ENCODE data around the gene NPB.

NPB gene

GRCh38 chr17:81940538-81941483 is 38.8 kb downstream of the NPB start:
- DNase-seq (ENCODE audit: extremely low spot score): no peak
- ChIA-PET POLR2A (interaction anchor here (0.8 to 1.2 kb wide), 2 partner anchors 10 to 14 kb away, joined by 3 to 5 read pairs; no protein-coding TSS in a partner anchor), CTCF (no interaction called here)
- TF ChIP-seq HDGF (IDR thresholded peaks at IDR 0.05; ENCODE audit: borderline replicate concordance) (no peak), ARNT (IDR thresholded peaks at IDR 0.05) (no peak), TARDBP (IDR thresholded peaks at IDR 0.05) (no peak), ZNF384 (IDR thresholded peaks at IDR 0.05) (no peak), BHLHE40 (IDR thresholded peaks at IDR 0.05; ENCODE audit: borderline replicate concordance) (no peak), L3MBTL2 (conservative IDR thresholded peaks at IDR 0.05) (no peak), ELF4 (IDR thresholded peaks at IDR 0.05) (no peak), CTBP1 (IDR thresholded peaks at IDR 0.05; ENCODE audit: borderline replicate concordance) (no peak), SUZ12 (IDR thresholded peaks at IDR 0.05) (no peak), FOXA1 (IDR thresholded peaks at IDR 0.05) (no peak), PKNOX1 (IDR thresholded peaks at IDR 0.05) (no peak)

GRCh38 chr17:81941484-81942166 is 39.6 kb downstream of the NPB start:
- CTCF ChIA-PET: no interaction called here
- POLR2A ChIA-PET: interaction anchor here (0.8 to 3.3 kb wide), 2 partner anchors 10 to 15 kb away, joined by 3 to 13 read pairs; no protein-coding TSS in a partner anchor
- DNase-seq (ENCODE audit: extremely low spot score): no peak
- peak; percentile 4; the same call in 1 of the 2 replicates for TF ChIP-seq HDGF (IDR thresholded peaks at IDR 0.05; ENCODE audit: borderline replicate concordance)
- no peak for TF ChIP-seq ZNF384 (IDR thresholded peaks at IDR 0.05)

GRCh38 chr17:81942167-81942553 is 40.1 kb downstream of the NPB start:
- CTCF ChIA-PET: no interaction called here
- DNase-seq (ENCODE audit: extremely low spot score): no peak
- POLR2A ChIA-PET: interaction anchor here (0.6 to 3.3 kb wide), 3 partner anchors 10 to 81 kb away, joined by 3 to 13 read pairs (median 3); partner anchors contain the start of gene CENPX
- TF ChIP-seq BHLHE40 (IDR thresholded peaks at IDR 0.05; ENCODE audit: borderline replicate concordance) (no peak), SP1 (IDR thresholded peaks at IDR 0.05) (no peak), PKNOX1 (IDR thresholded peaks at IDR 0.05) (no peak), SUZ12 (IDR thresholded peaks at IDR 0.05) (no peak), FOXM1 (IDR thresholded peaks at IDR 0.05; ENCODE audit: borderline replicate concordance) (no peak), FOXK2 (IDR thresholded peaks at IDR 0.05) (no peak), ARNT (IDR thresholded peaks at IDR 0.05) (no peak), CTBP1 (IDR thresholded peaks at IDR 0.05; ENCODE audit: borderline replicate concordance) (no peak), ZNF384 (IDR thresholded peaks at IDR 0.05) (no peak), ELF4 (IDR thresholded peaks at IDR 0.05) (no peak), L3MBTL2 (conservative IDR thresholded peaks at IDR 0.05) (no peak), LEF1 (IDR thresholded peaks at IDR 0.05; ENCODE audit: borderline replicate concordance) (no peak), HDGF (IDR thresholded peaks at IDR 0.05; ENCODE audit: borderline replicate concordance) (no peak), FOXA1 (IDR thresholded peaks at IDR 0.05) (no peak), TARDBP (IDR thresholded peaks at IDR 0.05) (no peak), NFRKB (IDR thresholded peaks at IDR 0.05) (no peak)

- ChIA-PET POLR2A (interaction anchor here (1.0 to 3.3 kb wide), 4 partner anchors 11 to 78 kb away, joined by 3 to 13 read pairs (median 4); partner anchors contain the start of genes CENPX and LRRC45), CTCF (interaction anchor here (0.6 to 0.7 kb wide), 2 partner anchors 857 to 1396 kb away, joined by 3 read pairs; no protein-coding TSS in a partner anchor)
- DNase-seq (ENCODE audit: extremely low spot score): no peak
- TF ChIP-seq SP1 (IDR thresholded peaks at IDR 0.05) (no peak), FOXK2 (IDR thresholded peaks at IDR 0.05) (no peak), ELF4 (IDR thresholded peaks at IDR 0.05) (no peak)
Measured at GRCh38 chr17:81944858-81945257, 42.8 kb downstream of the NPB start.

GRCh38 chr17:81947189-81947588 is 45.2 kb downstream of the NPB start, which contains the start of gene MYADML2:
Gene MYADML2 (minus strand): TSS chr17:81947233. CDS start chr17:81941741, 5,492 bp downstream.
- CTCF ChIA-PET: no interaction called here
- TF ChIP-seq FOXK2 (IDR thresholded peaks at IDR 0.05) (no peak), CTBP1 (IDR thresholded peaks at IDR 0.05; ENCODE audit: borderline replicate concordance) (no peak), PKNOX1 (IDR thresholded peaks at IDR 0.05) (no peak), L3MBTL2 (conservative IDR thresholded peaks at IDR 0.05) (no peak), ARNT (IDR thresholded peaks at IDR 0.05) (no peak), SUZ12 (IDR thresholded peaks at IDR 0.05) (no peak), NFRKB (IDR thresholded peaks at IDR 0.05) (no peak), SP1 (IDR thresholded peaks at IDR 0.05) (no peak), BHLHE40 (IDR thresholded peaks at IDR 0.05; ENCODE audit: borderline replicate concordance) (no peak), LEF1 (IDR thresholded peaks at IDR 0.05; ENCODE audit: borderline replicate concordance) (no peak), FOXM1 (IDR thresholded peaks at IDR 0.05; ENCODE audit: borderline replicate concordance) (no peak), ELF4 (IDR thresholded peaks at IDR 0.05) (no peak), TARDBP (IDR thresholded peaks at IDR 0.05) (no peak)
- DNase-seq (ENCODE audit: extremely low spot score): no peak
- POLR2A ChIA-PET: interaction anchor here (1.7 kb wide), 1 partner anchor 10 kb away, joined by 4 read pairs; the partner anchor contains the start of gene PYCR1
